ENCODE data around the gene TMEM89. TPM values are rescaled to one million over a fixed set of nuclear protein-coding genes. Genes with fewer than 3 reads are reported as not detected.

The TMEM89 gene
- polyA plus RNA-seq, 12 donors = 0.51 TPM; not detected in 11

- no peak for DNase-seq
Measured at GRCh38 chr3:48644898-48645760, 23.6 kb upstream of the TMEM89 start.

- no peak for DNase-seq
Measured at GRCh38 chr3:48642605-48643004, 21.0 kb upstream of the TMEM89 start.

- DNase-seq = no peak
Measured at GRCh38 chr3:48641396-48641795, 19.8 kb upstream of the TMEM89 start.

- DNase-seq = no peak
Measured at GRCh38 chr3:48639944-48640606, 18.5 kb upstream of the TMEM89 start.

- no peak for DNase-seq
Measured at GRCh38 chr3:48637305-48637704, 15.7 kb upstream of the TMEM89 start.

- peak; percentile 14 for DNase-seq
Measured at GRCh38 chr3:48636149-48636655, 14.6 kb upstream of the TMEM89 start.

- peak; percentile 97 for DNase-seq
Measured at GRCh38 chr3:48635222-48636021, 13.9 kb upstream of the TMEM89 start, which contains the start of gene SLC26A6. SLC26A6 (minus strand) TSS chr3:48635461; CDS start chr3:48635393, 68 bp downstream.

- DNase-seq = peak; percentile 16
Measured at GRCh38 chr3:48634661-48635221, 13.2 kb upstream of the TMEM89 start.

- no peak for DNase-seq
Measured at GRCh38 chr3:48633743-48634142, 12.2 kb upstream of the TMEM89 start.

- no peak for DNase-seq
Measured at GRCh38 chr3:48633256-48633655, 11.7 kb upstream of the TMEM89 start.

GRCh38 chr3:48631516-48632448, 10.2 kb upstream of the TMEM89 start:
- DNase-seq = no peak

GRCh38 chr3:48630833-48631232, 9.3 kb upstream of the TMEM89 start:
- DNase-seq = no peak

GRCh38 chr3:48630407-48630806, 8.8 kb upstream of the TMEM89 start:
- DNase-seq = no peak

- DNase-seq = no peak
Measured at GRCh38 chr3:48629894-48630293, 8.3 kb upstream of the TMEM89 start.

- no peak for DNase-seq
Measured at GRCh38 chr3:48628277-48629017, 6.9 kb upstream of the TMEM89 start.

GRCh38 chr3:48625600-48625999, 4.0 kb upstream of the TMEM89 start:
- DNase-seq = no peak

- DNase-seq = no peak
Measured at GRCh38 chr3:48624767-48625166, 3.2 kb upstream of the TMEM89 start.

GRCh38 chr3:48623851-48624547, 2.4 kb upstream of the TMEM89 start:
- DNase-seq = no peak

All from muscle of arm (tissue), 12 donors.